Endothelial cell of umbilical vein (primary cell): ENCODE measurements around the gene MEF2A. TPM values are rescaled to one million over a fixed set of nuclear protein-coding genes. Genes with fewer than 3 reads are reported as not detected.

ENCODE experiments used
- BruUV-seq: library from RNA; stranded (reverse); fragments of 400-500 nt; replicated peaks from 2 replicates; lab custom pipeline; 2021; lab: Mats Ljungman, UMichigan
- CTCF ChIA-PET: fragments of 300-600, 350-600 bp; sonication (Branson Sonifier 250); formaldehyde crosslinking; loops from one replicate; lab custom pipeline; 2021; ENCODE audit warnings: antibody characterized with exemption, inconsistent platforms; lab: Charles Lee
- POLR2A ChIA-PET: fragments of 300-600, 350-600 bp; sonication (Branson Sonifier 250); formaldehyde crosslinking; loops from one replicate; lab custom pipeline; 2021; ENCODE audit warnings: antibody characterized with exemption, inconsistent platforms; lab: Charles Lee
- DNase-seq: peaks from one replicate; pipeline ENCODE4 v3.0.0-alpha.2; 2011; ENCODE audit warnings: low read depth, low spot score
- FAIRE-seq: peaks from 2 replicates; lab custom pipeline; 2011; peaks lifted over from hg19 to GRCh38; lab: Jason Lieb, UNC
- H2AFZ ChIP-seq: 2 replicates; pipeline ENCODE4 v1.6.0; 2012; ENCODE audit warnings: low read depth, low read length, control low read depth, inconsistent platforms
- H3K27ac ChIP-seq: 2 replicates; pipeline ENCODE4 v1.5.1; 2011; ENCODE audit warnings: low read depth, mild to moderate bottlenecking, control low read depth, low read length, moderate library complexity; ENCODE audit not compliant: insufficient read depth
- H3K27me3 ChIP-seq, 2 experiments: 2 replicates each; pipeline versions ENCODE4 v1.6.0 to v1.6.1; 2011; ENCODE audit warnings: low read length in 2 of 2, mixed read lengths in 1 of 2; ENCODE audit not compliant: control insufficient read depth in 2 of 2, insufficient read depth in 2 of 2
- H3K36me3 ChIP-seq, 2 experiments: 2 replicates in 1 of 2; 3 replicates in 1 of 2; pipeline ENCODE4 v1.5.1; 2011; ENCODE audit warnings: low read length in 2 of 2, mild to moderate bottlenecking in 1 of 2, moderate library complexity in 1 of 2; ENCODE audit not compliant: control insufficient read depth in 2 of 2, insufficient read depth in 2 of 2; ENCODE audit errors: extremely low read depth in 1 of 2
- H3K4me1 ChIP-seq: 3 replicates; pipeline ENCODE4 v1.5.1; 2011; ENCODE audit warnings: mild to moderate bottlenecking, low read length; ENCODE audit not compliant: control insufficient read depth, insufficient read depth; ENCODE audit errors: extremely low read depth
- H3K4me2 ChIP-seq: 2 replicates; pipeline ENCODE4 v1.6.1; 2011; ENCODE audit warnings: low read length, control low read depth, mixed read lengths; ENCODE audit not compliant: insufficient read depth
- H3K4me3 ChIP-seq, 3 experiments: fragments of 200-600 bp in 1 of 3; sonication (generic), shearing (Covaris generic) in 1 of 3; replicated peaks in 1 of 3; 2 replicates each; pipeline ENCODE4 v1.5.1; 2011 to 2016; ENCODE audit warnings: control low read depth in 3 of 3, low read length in 3 of 3, mild to moderate bottlenecking in 2 of 3, inconsistent platforms in 1 of 3, low read depth in 1 of 3, moderate library complexity in 1 of 3; ENCODE audit not compliant: insufficient read depth in 1 of 3
- H3K79me2 ChIP-seq: 2 replicates; pipeline ENCODE4 v1.6.0; 2012; ENCODE audit warnings: low read length, inconsistent platforms; ENCODE audit not compliant: control insufficient read depth, insufficient read depth
- H3K9ac ChIP-seq: replicated peaks from 2 replicates; pipeline ENCODE3; 2011; ENCODE audit warnings: low read length, control low read depth; ENCODE audit not compliant: insufficient read depth; ENCODE audit errors: extremely low read depth
- H3K9me1 ChIP-seq: replicated peaks from 3 replicates; pipeline ENCODE4 v1.6.0; 2011; ENCODE audit warnings: mild to moderate bottlenecking, low read length; ENCODE audit not compliant: control insufficient read depth, insufficient read depth; ENCODE audit errors: extremely low read depth
- H3K9me3 ChIP-seq: replicated peaks from 2 replicates; pipeline ENCODE4 v1.5.1; 2012; ENCODE audit warnings: low read length, inconsistent platforms; ENCODE audit not compliant: control insufficient read depth, insufficient read depth
- H4K20me1 ChIP-seq: replicated peaks from 2 replicates; pipeline ENCODE3; 2011; ENCODE audit warnings: mild to moderate bottlenecking, low read length; ENCODE audit not compliant: control insufficient read depth, insufficient read depth; ENCODE audit errors: extremely low read depth
- CTCF ChIP-seq, 2 donors: IDR thresholded peaks; 1 replicate in 1 of 2; 2 replicates in 1 of 2; pipeline ENCODE4 v1.5.1; 2011; ENCODE audit warnings: low read length in 2 of 2, mild to moderate bottlenecking in 2 of 2, moderate library complexity in 2 of 2, control low read depth in 1 of 2, inconsistent platforms in 1 of 2, low read depth in 1 of 2; ENCODE audit not compliant: insufficient read depth in 1 of 2; ENCODE audit errors: extremely low read depth in 1 of 2
- EZH2 ChIP-seq: IDR thresholded peaks from 2 replicates; pipeline ENCODE4 v1.6.1; 2012; ENCODE audit warnings: borderline replicate concordance, low read depth, mild to moderate bottlenecking, moderate library complexity, low read length, inconsistent platforms; ENCODE audit not compliant: severe bottlenecking
- FOS ChIP-seq: IDR thresholded peaks from 2 replicates; pipeline ENCODE4 v1.6.1; 2011; ENCODE audit warnings: mild to moderate bottlenecking, low read length, moderate library complexity, borderline replicate concordance; ENCODE audit not compliant: insufficient read depth
- GATA2 ChIP-seq: IDR thresholded peaks from 2 replicates; pipeline ENCODE4 v1.7.0; 2011; ENCODE audit warnings: low read depth, mild to moderate bottlenecking, moderate library complexity, mixed read lengths, low read length; ENCODE audit not compliant: insufficient read length, insufficient read depth
- JUN ChIP-seq: IDR thresholded peaks from 2 replicates; pipeline ENCODE4 v1.6.1; 2011; ENCODE audit warnings: borderline replicate concordance, low read depth; ENCODE audit not compliant: insufficient read length, insufficient read depth
- MAX ChIP-seq: IDR thresholded peaks from 2 replicates; pipeline ENCODE4 v1.6.1; 2011; ENCODE audit not compliant: insufficient read depth, insufficient read length
- MYC ChIP-seq: IDR thresholded peaks from one replicate; pipeline ENCODE4 v1.6.1; 2011; ENCODE audit warnings: mild to moderate bottlenecking, low read depth, low read length
- POLR2A ChIP-seq: IDR thresholded peaks from 2 replicates; pipeline ENCODE4 v1.6.1; 2012; ENCODE audit warnings: low read depth, mild to moderate bottlenecking, control low read depth, low read length
- POLR2AphosphoS5 ChIP-seq: IDR thresholded peaks from 2 replicates; pipeline ENCODE4 v1.6.1; 2012; ENCODE audit warnings: low read depth, mild to moderate bottlenecking, control low read depth, low read length, moderate library complexity; ENCODE audit not compliant: insufficient read depth
- dilution Hi-C: fragments of 300-500 bp; cut with MboI; formaldehyde crosslinking; loops from one replicate; pipeline ENCODE4 v1.15.0; 2019; ENCODE audit warnings: low sequenced_read_pairs; ENCODE audit not compliant: extremely low pct_ligation_motif_present
- intact Hi-C: fragments of 100-400 bp; cut with micrococcal nuclease; formaldehyde crosslinking; loops from one replicate; pipeline ENCODE4 v1.10.0; 2022
- polyA plus RNA-seq, 4 experiments: library from polyadenylated mRNA; depleted of rRNA in 3 of 4; stranded (reverse) in 3 of 4; unstranded in 1 of 4; fragments of >200 nt; gene quantifications; 2 replicates each; pipeline versions ENCODE4 v1.2.1 to v1.2.3, GENCODE V29; 2011 to 2012; ENCODE audit warnings: missing spikeins in 1 of 4
- total RNA-seq: library from RNA; stranded (reverse); gene quantifications from 2 replicates; pipeline ENCODE4 v1.2.3, GENCODE V29; 2021

The MEF2A gene
- total and polyA plus RNA-seq, 2 donors (not counting 3 experiments of a cell fraction or from before 2014, with no cell fraction given) = 38.0 to 45.3 TPM

DNA sequence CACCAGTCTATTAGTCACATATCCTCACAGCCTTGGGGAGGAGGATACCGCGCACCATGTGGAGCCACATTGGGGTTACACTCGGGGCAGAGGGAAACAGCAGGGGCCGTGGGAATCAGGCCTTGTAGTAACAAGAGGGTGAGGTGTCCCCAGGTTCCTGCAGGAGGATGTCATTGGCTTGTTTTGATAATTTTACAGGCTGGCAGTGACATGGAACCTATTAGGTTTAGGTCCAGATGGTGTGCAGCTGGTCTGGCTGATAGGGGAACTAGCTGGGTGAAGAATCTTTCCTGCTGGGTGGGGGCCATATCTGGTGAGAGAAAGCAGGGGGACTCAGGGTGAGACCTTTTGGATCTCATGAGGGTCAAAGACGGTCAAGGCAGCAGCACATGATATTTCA lies 9.8 kb upstream of the MEF2A start:
- Histone ChIP-seq H3K9me3 (no peaks in the 10 kb centered on the region), H3K27me3 (peaks cover 0 to 1% of the 10 kb centered on the region in 2 experiments), H3K79me2 (no peaks in the 10 kb centered on the region), H3K27ac (no peak overlapping the region), H3K4me1 (no peaks in the 10 kb centered on the region), H3K9ac (no peak overlapping the region), H3K4me3 (no peak overlapping the region), H3K36me3 (no peaks in the 10 kb centered on the region), H3K4me2 (no peak overlapping the region), H3K9me1 (no peaks in the 10 kb centered on the region), H4K20me1 (no peaks in the 10 kb centered on the region), H2AFZ (no peak overlapping the region)
- no peak for DNase-seq
- intact Hi-C loops = no loop called here
- TF ChIP-seq CTCF (IDR thresholded peaks at IDR 0.05; ENCODE audit: extremely low read depth in 1 of 2, insufficient read depth in 1 of 2, low read depth in 1 of 2, low read length in 2 of 2) (no peak), FOS (no peak), POLR2AphosphoS5 (no peak), GATA2 (no peak), MYC (no peak), EZH2 (no peak), JUN (no peak), POLR2A (no peak), MAX (no peak)
- no TSS peak for BruUV-seq
- CTCF ChIA-PET = interaction anchor here (2.6 kb wide), 1 partner anchor 148 kb away, joined by 9 read pairs; no protein-coding TSS in a partner anchor
- dilution Hi-C loops = no loop called here
- no peak for FAIRE-seq
- POLR2A ChIA-PET = no interaction called here
